A549 (cell line): ENCODE measurements around the gene ARHGAP18. TPM values are rescaled to one million over a fixed set of nuclear protein-coding genes. Genes with fewer than 3 reads are reported as not detected.

Source experiments
- ATAC-seq, 2 experiments: fragments of 200-7000 bp in 1 of 2; fragments of >200 bp in 1 of 2; cut with Nextera tagmentation in 1 of 2; cut with Tn5 transposase in 1 of 2; 3 replicates each; pipeline versions ENCODE4 v1.8.0 to v1.9.1; 2018 to 2020; ENCODE audit warnings: mild to moderate bottlenecking in 1 of 2, moderate library complexity in 1 of 2
- CTCF ChIA-PET: fragments of 300-600 bp; sonication (Branson Sonifier 250); formaldehyde crosslinking; extraction: SDS; loops from one replicate; lab custom pipeline; 2021; ENCODE audit warnings: antibody characterized with exemption, inconsistent platforms; lab: Yijun Ruan, JAX
- POLR2A ChIA-PET: fragments of 350-600 bp; formaldehyde crosslinking; extraction: SDS; loops from one replicate; lab custom pipeline; 2021; ENCODE audit warnings: antibody characterized with exemption, inconsistent platforms; lab: Yijun Ruan, JAX
- DNase-seq, 2 experiments: peaks; one replicate each; pipeline versions ENCODE4 v3.0.0 to v3.0.0-alpha.2; 2011 to 2016; ENCODE audit warnings: low read depth in 1 of 2, low spot score in 1 of 2
- FAIRE-seq: peaks from 2 replicates; lab custom pipeline; 2011; peaks lifted over from hg19 to GRCh38; lab: Jason Lieb, UNC
- H3K27ac ChIP-seq, 2 experiments: fragments of >200 bp; sonication (Bioruptor Twin); formaldehyde crosslinking; 3 replicates each; pipeline ENCODE4 v1.5.1; 2016 to 2017
- H3K4me1 ChIP-seq: fragments of >200 bp; sonication (Bioruptor Twin); formaldehyde crosslinking; 3 replicates; pipeline ENCODE4 v1.6.1; 2016
- H3K4me2 ChIP-seq: fragments of >200 bp; sonication (Bioruptor Twin); formaldehyde crosslinking; 3 replicates; pipeline ENCODE4 v1.6.1; 2016
- H3K4me3 ChIP-seq: fragments of >200 bp; sonication (Bioruptor Twin); formaldehyde crosslinking; 3 replicates; pipeline ENCODE4 v1.5.1; 2016
- H3K9me3 ChIP-seq: fragments of >200 bp; sonication (Bioruptor Twin); formaldehyde crosslinking; 3 replicates; pipeline ENCODE4 v1.6.1; 2016
- FOSB ChIP-seq: fragments of 250-450 bp; sonication (Bioruptor Pico); IDR thresholded peaks from 2 replicates; pipeline ENCODE4 v1.5.0; 2020; ENCODE audit warnings: mild to moderate bottlenecking, moderate library complexity
- FOXS1 ChIP-seq: fragments of 250-450 bp; sonication (Bioruptor Pico); IDR thresholded peaks from 2 replicates; pipeline ENCODE4 v1.5.0; 2020; ENCODE audit warnings: mild to moderate bottlenecking, moderate library complexity
- GATA3 ChIP-seq: IDR thresholded peaks from 2 replicates; pipeline ENCODE4 v1.6.1; 2012; ENCODE audit warnings: borderline replicate concordance
- HOXB13 ChIP-seq: fragments of 250-450 bp; sonication (Bioruptor Pico); IDR thresholded peaks from 2 replicates; pipeline ENCODE4 v1.5.0; 2020; ENCODE audit warnings: low read depth, mild to moderate bottlenecking, moderate library complexity
- JUN ChIP-seq, 2 experiments: fragments of >200 bp; sonication (Bioruptor Twin); formaldehyde crosslinking; IDR thresholded peaks; 2 replicates in 1 of 2; 3 replicates in 1 of 2; pipeline ENCODE4 v1.6.1; 2016 to 2017
- JUNB ChIP-seq: fragments of >200 bp; sonication (Bioruptor Twin); formaldehyde crosslinking; IDR thresholded peaks from 2 replicates; pipeline ENCODE4 v1.6.1; 2016
- NR3C1 ChIP-seq: fragments of >200 bp; sonication (Bioruptor Twin); formaldehyde crosslinking; IDR thresholded peaks from 3 replicates; pipeline ENCODE4 v1.6.1; 2017
- RAD21 ChIP-seq, 2 experiments: fragments of >200 bp in 1 of 2; sonication (Bioruptor Twin) in 1 of 2; formaldehyde crosslinking in 1 of 2; IDR thresholded peaks in 1 of 2; conservative IDR thresholded peaks in 1 of 2; 2 replicates in 1 of 2; 3 replicates in 1 of 2; pipeline ENCODE4 v1.6.1; 2012 to 2018; ENCODE audit warnings: inconsistent platforms in 1 of 2
- RCOR1 ChIP-seq: fragments of 150-350 bp; IDR thresholded peaks from 2 replicates; pipeline ENCODE4 v1.6.1; 2014; ENCODE audit warnings: antibody characterized with exemption, low read length, low read depth
- SMC3 ChIP-seq: fragments of >200 bp; sonication (Bioruptor Twin); formaldehyde crosslinking; IDR thresholded peaks from 3 replicates; pipeline ENCODE4 v1.6.1; 2018; ENCODE audit warnings: inconsistent platforms
- SREBF2 ChIP-seq: fragments of 450-650 bp; IDR thresholded peaks from 2 replicates; pipeline ENCODE4 v1.6.1; 2014; ENCODE audit warnings: mild to moderate bottlenecking, moderate library complexity
- WGBS: methylation state at CpG from one replicate; pipeline ENCODE4 v1.1.6; 2017; ENCODE audit errors: missing lambda C conversion rate; 5-methylcytosine and 5-hydroxymethylcytosine counted together
- polyA plus RNA-seq, 4 experiments: library from polyadenylated mRNA; depleted of rRNA in 3 of 4; stranded (reverse); fragments of >200 nt; fragmentation: RNase III in 1 of 4; extraction: RNeasy Plus Mini Kit Qiagen cat#74134 plus additional on column Dnase treatment in 1 of 4; gene quantifications; 2 replicates in 3 of 4; 3 replicates in 1 of 4; pipeline ENCODE4 v1.2.3, GENCODE V29; 2011 to 2017
- TF ChIP-seq, protein P1 (sequence below): fragments of 250-450 bp; sonication (Bioruptor Pico); IDR thresholded peaks from 2 replicates; pipeline ENCODE4 v1.5.0; 2021; ENCODE audit warnings: mild to moderate bottlenecking, moderate library complexity, borderline replicate concordance
- TF ChIP-seq, protein P2 (sequence below): fragments of >200 bp; sonication (Bioruptor Twin); formaldehyde crosslinking; IDR thresholded peaks from 3 replicates; pipeline ENCODE4 v1.5.1; 2016
- TF ChIP-seq, protein P3 (sequence below): IDR thresholded peaks from 2 replicates; pipeline ENCODE4 v1.6.1; 2012

The ARHGAP18 gene
- polyA plus RNA-seq, 2 of the 4 experiments (the other 2 are of a cell fraction), result 11.2 to 16.7 TPM

DNA sequence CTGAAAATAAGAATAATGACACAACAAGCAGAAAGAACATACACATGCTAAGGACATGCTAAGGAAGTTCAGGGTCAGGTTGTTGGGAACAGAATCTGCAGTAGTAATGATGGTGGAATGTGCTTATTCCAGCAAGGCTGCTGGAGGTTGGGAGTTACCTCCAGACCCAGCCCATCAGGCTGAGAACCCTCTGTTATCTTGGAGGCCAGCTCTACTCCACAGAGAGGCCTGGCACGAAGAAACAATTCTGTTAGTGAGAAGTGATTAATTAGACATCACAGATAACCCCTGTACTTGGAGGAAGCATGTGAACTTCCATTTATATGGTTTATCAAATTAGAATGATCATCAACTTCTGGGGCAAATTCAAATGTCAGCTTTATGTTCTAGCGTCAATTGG, 22.1 kb upstream of the ARHGAP18 start:
- FAIRE-seq, result no peak
- ATAC-seq, result no peak
- no peaks in the 10 kb centered on the region for H3K9me3 ChIP-seq
- no peak for DNase-seq
- no peak overlapping the region for H3K4me3 ChIP-seq
- 91% methylated on average over 2 of the region's 2 CpGs for WGBS
- H3K4me1 ChIP-seq, result peaks cover 15% of the 10 kb centered on the region; the same call in 2 of the 3 replicates
- ChIA-PET POLR2A (no interaction called here), CTCF (interaction anchor here (0.7 to 6.6 kb wide), 4 partner anchors 37 to 290 kb away, joined by 3 to 113 read pairs (median 4); no protein-coding TSS in a partner anchor)
- no peak overlapping the region for H3K27ac ChIP-seq
- TF ChIP-seq FOSB, result no peak
- H3K4me2 ChIP-seq, result no peak overlapping the region

DNA sequence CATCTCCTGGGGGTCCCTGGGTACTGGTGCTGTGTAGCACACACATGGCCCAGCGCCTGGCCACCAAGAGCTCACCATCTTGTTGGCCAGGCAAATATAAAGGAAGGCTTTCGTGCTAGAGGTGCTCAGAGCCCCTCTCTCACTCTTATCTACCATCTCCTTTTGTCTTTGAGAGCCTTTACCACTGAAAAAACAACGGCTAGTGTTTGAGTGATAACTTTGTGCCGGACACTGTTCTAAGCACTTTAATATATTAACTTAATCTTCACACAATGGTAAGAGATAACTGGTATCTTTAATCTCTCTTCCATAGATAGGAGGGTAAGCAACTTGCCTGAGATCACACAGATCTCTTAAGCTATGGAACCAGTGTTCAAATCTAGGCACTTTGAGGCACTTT, 21.5 kb upstream of the ARHGAP18 start:
- CTCF ChIA-PET, result interaction anchor here (0.7 to 6.6 kb wide), 13 partner anchors 13 to 290 kb away, joined by 3 to 113 read pairs (median 4); no protein-coding TSS in a partner anchor
- Histone ChIP-seq H3K4me1 (peaks cover 16% of the 10 kb centered on the region; the same call in 2 of the 3 replicates), H3K4me3 (no peak overlapping the region), H3K4me2 (no peak overlapping the region), H3K9me3 (no peaks in the 10 kb centered on the region), H3K27ac (0 out of 6 replicates have a peak overlapping the region, but pooled peaks of 1 of the 2 experiments have one; percentile 50)
- no peak for FAIRE-seq
- POLR2A ChIA-PET, result no interaction called here
- 79% methylated on average over 4 of the region's 4 CpGs for WGBS
- DNase-seq, result no peak
- no peak for ATAC-seq
- TF ChIP-seq, protein P1, sequence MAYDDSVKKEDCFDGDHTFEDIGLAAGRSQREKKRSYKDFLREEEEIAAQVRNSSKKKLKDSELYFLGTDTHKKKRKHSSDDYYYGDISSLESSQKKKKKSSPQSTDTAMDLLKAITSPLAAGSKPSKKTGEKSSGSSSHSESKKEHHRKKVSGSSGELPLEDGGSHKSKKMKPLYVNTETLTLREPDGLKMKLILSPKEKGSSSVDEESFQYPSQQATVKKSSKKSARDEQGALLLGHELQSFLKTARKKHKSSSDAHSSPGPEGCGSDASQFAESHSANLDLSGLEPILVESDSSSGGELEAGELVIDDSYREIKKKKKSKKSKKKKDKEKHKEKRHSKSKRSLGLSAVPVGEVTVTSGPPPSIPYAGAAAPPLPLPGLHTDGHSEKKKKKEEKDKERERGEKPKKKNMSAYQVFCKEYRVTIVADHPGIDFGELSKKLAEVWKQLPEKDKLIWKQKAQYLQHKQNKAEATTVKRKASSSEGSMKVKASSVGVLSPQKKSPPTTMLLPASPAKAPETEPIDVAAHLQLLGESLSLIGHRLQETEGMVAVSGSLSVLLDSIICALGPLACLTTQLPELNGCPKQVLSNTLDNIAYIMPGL (CRISPR knock-in tag), result no peak
- TF ChIP-seq JUN (IDR thresholded peaks at IDR 0.05) (no peak), HOXB13 (CRISPR knock-in tag) (no peak)

DNA sequence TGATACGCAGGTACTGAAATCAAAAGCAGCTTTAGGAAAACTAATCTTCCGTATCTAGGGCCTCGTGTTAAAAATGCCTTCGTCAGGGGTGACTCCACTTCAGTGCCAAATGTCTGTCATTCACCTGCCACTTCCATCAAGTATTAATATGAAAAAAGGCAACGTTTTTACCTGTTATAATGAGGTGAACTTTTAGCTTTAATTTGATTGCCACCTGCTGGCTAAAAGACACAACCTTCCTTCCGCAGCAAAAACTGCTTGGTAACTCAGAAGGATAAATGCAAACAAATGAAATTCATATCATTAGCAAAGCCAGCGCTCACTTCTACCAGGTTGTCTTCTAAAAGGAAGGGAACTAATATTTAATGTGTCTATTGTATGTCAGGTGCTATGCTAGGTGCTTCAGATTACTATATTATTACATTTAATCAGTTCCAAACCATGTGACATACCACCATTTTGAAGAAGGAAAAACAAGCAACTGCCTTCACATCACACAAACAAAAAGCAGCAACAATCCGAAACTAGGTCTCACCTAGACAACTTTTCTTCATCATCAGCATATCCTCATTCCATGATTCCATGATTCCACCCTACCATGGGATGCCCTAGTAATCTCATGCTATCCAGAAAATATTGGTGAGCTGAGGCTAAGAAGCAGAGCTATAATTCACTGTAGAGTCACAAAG, 20.6 kb upstream of the ARHGAP18 start:
- ChIA-PET CTCF (interaction anchor here (0.6 to 6.6 kb wide), 27 partner anchors 13 to 1048 kb away, joined by 3 to 113 read pairs (median 4); partner anchors contain the start of gene ARHGAP18), POLR2A (no interaction called here)
- Histone ChIP-seq H3K4me2 (peak overlapping the region; percentile 28), H3K4me3 (no peak overlapping the region), H3K27ac (peak overlapping the region; percentile 38 to 72), H3K4me1 (peaks cover 16% of the 10 kb centered on the region; the same call in 2 of the 3 replicates), H3K9me3 (no peaks in the 10 kb centered on the region)
- no peak for FAIRE-seq
- peak; percentile 7 to 50 for DNase-seq
- ATAC-seq, result peak in 1 of 2 experiments; percentile 73; a peak in 3 of 6 replicates
- TF ChIP-seq SREBF2, result no peak
- no peak for TF ChIP-seq JUNB
- TF ChIP-seq, protein P2, sequence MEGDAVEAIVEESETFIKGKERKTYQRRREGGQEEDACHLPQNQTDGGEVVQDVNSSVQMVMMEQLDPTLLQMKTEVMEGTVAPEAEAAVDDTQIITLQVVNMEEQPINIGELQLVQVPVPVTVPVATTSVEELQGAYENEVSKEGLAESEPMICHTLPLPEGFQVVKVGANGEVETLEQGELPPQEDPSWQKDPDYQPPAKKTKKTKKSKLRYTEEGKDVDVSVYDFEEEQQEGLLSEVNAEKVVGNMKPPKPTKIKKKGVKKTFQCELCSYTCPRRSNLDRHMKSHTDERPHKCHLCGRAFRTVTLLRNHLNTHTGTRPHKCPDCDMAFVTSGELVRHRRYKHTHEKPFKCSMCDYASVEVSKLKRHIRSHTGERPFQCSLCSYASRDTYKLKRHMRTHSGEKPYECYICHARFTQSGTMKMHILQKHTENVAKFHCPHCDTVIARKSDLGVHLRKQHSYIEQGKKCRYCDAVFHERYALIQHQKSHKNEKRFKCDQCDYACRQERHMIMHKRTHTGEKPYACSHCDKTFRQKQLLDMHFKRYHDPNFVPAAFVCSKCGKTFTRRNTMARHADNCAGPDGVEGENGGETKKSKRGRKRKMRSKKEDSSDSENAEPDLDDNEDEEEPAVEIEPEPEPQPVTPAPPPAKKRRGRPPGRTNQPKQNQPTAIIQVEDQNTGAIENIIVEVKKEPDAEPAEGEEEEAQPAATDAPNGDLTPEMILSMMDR, result peak; percentile 66
- TF ChIP-seq RCOR1, result no peak
- no peak for TF ChIP-seq NR3C1
- TF ChIP-seq SMC3, result peak; percentile 93
- no peak for TF ChIP-seq FOXS1
- TF ChIP-seq GATA3, result no peak
- peak; percentile 85 to 86 for TF ChIP-seq RAD21 (conservative IDR thresholded peaks at IDR 0.05 in 1 of 2, IDR thresholded peaks at IDR 0.05 in 1 of 2)
- WGBS, result 18% methylated on average over 8 of the region's 8 CpGs

DNA sequence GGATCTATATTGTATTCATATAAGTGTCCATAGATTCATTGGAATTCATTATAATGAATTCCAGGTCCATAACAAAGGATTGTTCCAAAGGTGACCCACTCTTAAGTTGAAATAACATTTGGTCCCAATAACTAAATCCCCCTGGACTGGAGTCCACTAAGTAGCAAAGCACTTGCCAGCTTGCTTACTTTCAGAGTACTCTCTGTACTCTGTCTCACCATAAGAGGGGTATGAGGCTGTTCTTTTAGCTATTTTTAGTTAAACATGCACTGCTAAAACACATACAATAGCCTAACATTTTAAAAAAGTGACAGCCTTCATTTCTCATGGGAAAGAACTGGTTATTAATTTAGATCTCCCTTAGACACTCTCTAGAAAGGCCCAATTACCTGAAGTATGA, 16.7 kb upstream of the ARHGAP18 start:
- DNase-seq, result no peak
- H3K4me3 ChIP-seq, result no peak overlapping the region
- TF ChIP-seq, protein P3, sequence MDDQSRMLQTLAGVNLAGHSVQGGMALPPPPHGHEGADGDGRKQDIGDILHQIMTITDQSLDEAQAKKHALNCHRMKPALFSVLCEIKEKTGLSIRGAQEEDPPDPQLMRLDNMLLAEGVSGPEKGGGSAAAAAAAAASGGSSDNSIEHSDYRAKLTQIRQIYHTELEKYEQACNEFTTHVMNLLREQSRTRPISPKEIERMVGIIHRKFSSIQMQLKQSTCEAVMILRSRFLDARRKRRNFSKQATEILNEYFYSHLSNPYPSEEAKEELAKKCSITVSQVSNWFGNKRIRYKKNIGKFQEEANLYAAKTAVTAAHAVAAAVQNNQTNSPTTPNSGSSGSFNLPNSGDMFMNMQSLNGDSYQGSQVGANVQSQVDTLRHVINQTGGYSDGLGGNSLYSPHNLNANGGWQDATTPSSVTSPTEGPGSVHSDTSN, result no peak
- no peak for TF ChIP-seq SREBF2
- TF ChIP-seq, all 56 proteins: peak for 0
- H3K4me2 ChIP-seq, result no peak overlapping the region
- no peak overlapping the region for H3K27ac ChIP-seq
- FAIRE-seq (no peak), ATAC-seq (no peak)
- no peaks in the 10 kb centered on the region for H3K9me3 ChIP-seq
- ChIA-PET POLR2A (no interaction called here), CTCF (interaction anchor here (2.1 to 6.6 kb wide), 2 partner anchors 128 kb away, joined by 7 to 113 read pairs; no protein-coding TSS in a partner anchor)
- H3K4me1 ChIP-seq, result peaks cover 16% of the 10 kb centered on the region; the same call in 2 of the 3 replicates
